GM12875 (cell line): Measurements from ENCODE around the gene KRTAP10-4.

Experiments
- H3K4me3 ChIP-seq: one replicate; pipeline ENCODE4 v1.5.1; 2011; ENCODE audit warnings: low read depth, low read length, control low read depth
- CTCF ChIP-seq: IDR thresholded peaks from 2 replicates; pipeline ENCODE4 v1.5.1; 2011; ENCODE audit warnings: low read depth, mild to moderate bottlenecking, control low read depth, inconsistent platforms, low read length, moderate library complexity, borderline replicate concordance; ENCODE audit not compliant: insufficient read depth

KRTAP10-4 gene

GRCh38 chr21:44532712-44533111, 40.8 kb upstream of the KRTAP10-4 start:
- no peak for TF ChIP-seq CTCF
- no peak overlapping the region for H3K4me3 ChIP-seq

- TF ChIP-seq CTCF = no peak
- H3K4me3 ChIP-seq = no peak overlapping the region
Measured at GRCh38 chr21:44533121-44533890, 40.2 kb upstream of the KRTAP10-4 start.

GRCh38 chr21:44533891-44534627, 39.5 kb upstream of the KRTAP10-4 start:
- TF ChIP-seq CTCF = no peak
- no peak overlapping the region for H3K4me3 ChIP-seq

GRCh38 chr21:44534688-44535087, 38.8 kb upstream of the KRTAP10-4 start:
- no peak for TF ChIP-seq CTCF

GRCh38 chr21:44535963-44536362, 37.6 kb upstream of the KRTAP10-4 start:
- TF ChIP-seq CTCF = no peak
- no peak overlapping the region for H3K4me3 ChIP-seq

More at GRCh38 chr21:44534688-44535087, 38.8 kb upstream of the KRTAP10-4 start:
- no peak overlapping the region for H3K4me3 ChIP-seq

GRCh38 chr21:44537930-44538911, 35.3 kb upstream of the KRTAP10-4 start:
- H3K4me3 ChIP-seq = no peak overlapping the region
- no peak for TF ChIP-seq CTCF
